Ectodermal cell (in vitro differentiated cells): ENCODE results near the gene ADAMTS6.

Experiments
- H3K27ac ChIP-seq: 2 replicates; pipeline ENCODE4 v1.7.0; 2013; ENCODE audit warnings: mild to moderate bottlenecking, low read depth, low read length; ENCODE audit not compliant: insufficient read depth, poor library complexity, severe bottlenecking
- H3K27me3 ChIP-seq: 2 replicates; pipeline ENCODE4 v1.7.0; 2013; ENCODE audit warnings: mild to moderate bottlenecking, low read length; ENCODE audit not compliant: insufficient read depth, control insufficient read depth, poor library complexity, severe bottlenecking
- H3K36me3 ChIP-seq: one replicate; pipeline ENCODE4 v1.7.0; 2013; ENCODE audit warnings: low read length; ENCODE audit not compliant: control insufficient read depth, insufficient read depth
- H3K4me1 ChIP-seq: one replicate; pipeline ENCODE4 v1.7.0; 2013; ENCODE audit warnings: low read length; ENCODE audit not compliant: control insufficient read depth, insufficient read depth
- H3K4me3 ChIP-seq: 2 replicates; pipeline ENCODE4 v1.7.0; 2013; ENCODE audit warnings: low read depth, low read length, control low read depth; ENCODE audit not compliant: insufficient read depth
- H3K9me3 ChIP-seq: 2 replicates; pipeline ENCODE4 v1.7.0; 2013; ENCODE audit warnings: mild to moderate bottlenecking, low read length, moderate library complexity; ENCODE audit not compliant: control insufficient read depth
- WGBS, 2 experiments: methylation state at CpG; one replicate each; pipeline ENCODE4 v1.1.7; 2013; ENCODE audit warnings: missing lambda C conversion rate in 2 of 2; 5-methylcytosine and 5-hydroxymethylcytosine counted together

Gene ADAMTS6

DNA sequence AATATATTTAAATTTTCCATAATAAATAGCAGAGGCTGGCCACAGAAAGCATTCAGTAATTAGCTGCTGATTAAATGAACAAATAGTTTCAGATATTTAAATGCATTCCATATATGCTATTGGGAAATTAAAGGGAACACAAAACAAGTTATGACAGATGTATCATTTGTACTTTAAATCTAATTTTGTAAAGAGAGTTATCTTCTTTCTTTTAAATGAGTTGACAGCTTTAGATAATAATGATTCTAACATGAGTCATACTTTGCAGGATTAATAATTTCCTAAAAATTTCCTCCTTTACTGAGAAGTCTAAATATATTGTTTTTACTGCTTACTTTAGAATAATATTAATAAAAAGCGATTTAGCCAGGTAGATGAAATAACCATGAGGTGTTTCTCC lies 320.1 kb downstream of the ADAMTS6 start:
- no peaks in the 10 kb centered on the region for H3K9me3 ChIP-seq
- WGBS, 2 experiments = 100% methylated on average over 1 of the region's 1 CpG; no CpG with 5 or more reads in 1 of the 2 experiments

DNA sequence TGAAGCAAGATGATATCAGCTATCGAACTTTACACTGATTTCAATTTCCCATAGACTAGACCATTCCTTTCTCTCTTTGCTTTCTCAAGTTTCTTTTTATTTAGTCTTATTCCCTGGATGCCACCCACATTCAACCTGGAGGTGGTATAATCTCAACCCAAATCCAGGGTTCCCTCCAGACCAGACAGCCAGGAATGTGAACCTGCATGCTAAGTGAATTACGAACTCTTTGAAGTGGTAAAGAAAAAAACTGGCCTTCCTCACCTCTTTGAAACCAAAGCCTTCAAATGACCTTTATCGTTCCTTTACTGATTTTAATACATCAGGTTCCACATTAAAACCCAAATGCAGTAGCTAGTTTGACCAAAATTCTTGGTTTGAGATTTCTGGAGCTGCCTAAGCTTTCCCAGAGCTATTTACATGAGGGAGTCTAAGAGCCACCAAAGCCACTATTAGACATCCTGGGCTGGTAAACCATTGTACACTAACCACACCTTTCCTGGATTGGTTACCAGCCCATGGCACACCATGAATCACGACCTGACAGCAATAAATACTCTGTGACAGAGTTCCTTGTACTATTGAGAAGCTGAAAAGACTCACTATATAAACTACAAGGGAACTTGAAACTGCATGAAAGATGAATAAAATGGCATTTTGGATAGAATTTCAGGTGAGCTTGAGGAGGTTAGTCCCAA lies 323.7 kb downstream of the ADAMTS6 start:
- no peak overlapping the region for H3K27ac ChIP-seq
- H3K4me3 ChIP-seq = no peak overlapping the region
- WGBS, 2 experiments = 90 to 91% methylated on average over 4 of the region's 4 CpGs
- H3K9me3 ChIP-seq = no peaks in the 10 kb centered on the region
- H3K27me3 ChIP-seq = no peaks in the 10 kb centered on the region
- no peaks in the 10 kb centered on the region for H3K36me3 ChIP-seq
- no peaks in the 10 kb centered on the region for H3K4me1 ChIP-seq

More for the DNA sequence above, 320.1 kb downstream of the ADAMTS6 start:
- no peaks in the 10 kb centered on the region for H3K4me1 ChIP-seq
- no peak overlapping the region for H3K4me3 ChIP-seq
- no peaks in the 10 kb centered on the region for H3K27me3 ChIP-seq
- no peaks in the 10 kb centered on the region for H3K36me3 ChIP-seq
- no peak overlapping the region for H3K27ac ChIP-seq

DNA sequence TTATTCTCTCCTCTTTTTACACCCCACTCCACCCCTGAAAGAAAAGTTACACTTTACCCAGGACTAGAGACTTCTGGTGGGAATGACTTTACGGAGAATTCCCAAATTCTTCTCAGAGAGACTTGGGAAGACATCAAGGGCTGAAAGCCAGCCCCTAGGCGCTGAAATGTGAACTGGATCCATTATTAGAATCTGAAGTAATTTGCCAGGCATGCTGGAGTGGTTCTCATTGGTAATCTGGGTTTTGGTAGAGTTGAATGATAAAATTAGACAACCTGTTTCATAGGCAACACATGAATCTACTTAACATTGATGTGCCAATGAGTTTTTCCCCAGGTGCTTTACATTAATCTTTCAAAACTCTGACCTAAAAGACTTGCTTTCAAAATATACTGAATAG lies 324.8 kb downstream of the ADAMTS6 start:
- H3K4me3 ChIP-seq = no peak overlapping the region
- 92 to 96% methylated on average over 2 of the region's 2 CpGs for WGBS, 2 experiments
- H3K4me1 ChIP-seq = no peaks in the 10 kb centered on the region
- no peak overlapping the region for H3K27ac ChIP-seq
- no peaks in the 10 kb centered on the region for H3K36me3 ChIP-seq
- H3K27me3 ChIP-seq = no peaks in the 10 kb centered on the region
- no peaks in the 10 kb centered on the region for H3K9me3 ChIP-seq

DNA sequence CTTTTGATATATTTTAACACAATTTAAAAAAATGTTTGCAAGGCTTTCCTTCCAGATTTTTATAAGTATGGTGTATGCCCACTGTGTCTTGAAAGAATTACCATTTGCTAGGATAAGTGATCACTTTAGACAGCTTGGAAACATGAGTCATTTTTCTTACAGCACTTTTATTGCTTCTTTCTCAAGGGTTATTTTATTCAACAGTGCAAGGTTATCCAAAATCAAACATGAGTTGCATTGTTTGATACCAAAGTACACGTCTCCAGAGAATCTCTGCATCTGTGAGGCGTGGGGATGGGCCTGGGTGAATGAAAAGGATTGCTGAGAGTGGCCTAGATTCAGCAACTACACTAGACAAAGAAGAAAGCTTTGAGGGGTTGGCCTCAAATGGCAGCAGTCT lies 329.6 kb downstream of the ADAMTS6 start:
- Histone ChIP-seq H3K4me3 (no peak overlapping the region), H3K27ac (no peak overlapping the region), H3K4me1 (no peaks in the 10 kb centered on the region), H3K36me3 (no peaks in the 10 kb centered on the region), H3K9me3 (no peaks in the 10 kb centered on the region), H3K27me3 (no peaks in the 10 kb centered on the region)
- 94 to 98% methylated on average over 2 of the region's 2 CpGs for WGBS, 2 experiments

DNA sequence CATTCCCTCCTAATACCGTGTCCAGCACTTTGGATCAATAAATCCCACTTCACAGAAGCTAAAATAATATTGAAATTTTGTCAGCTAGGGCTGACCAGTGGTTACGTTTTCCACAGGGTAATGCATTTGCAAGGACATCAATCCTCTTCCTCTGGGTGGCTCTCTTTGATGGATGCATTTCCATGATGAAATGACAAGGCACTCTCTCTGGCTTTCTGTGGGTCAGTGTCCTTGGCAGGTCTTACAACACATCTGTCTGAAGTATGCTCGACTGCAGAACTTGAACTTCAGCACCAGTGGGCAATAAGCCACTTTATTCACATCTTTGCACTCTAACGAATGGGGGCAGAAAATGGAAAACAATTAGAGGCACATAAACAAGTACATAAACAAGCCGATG lies 330.1 kb downstream of the ADAMTS6 start:
- H3K4me1 ChIP-seq = no peaks in the 10 kb centered on the region
- no peaks in the 10 kb centered on the region for H3K9me3 ChIP-seq
- H3K36me3 ChIP-seq = no peaks in the 10 kb centered on the region
- H3K4me3 ChIP-seq = no peak overlapping the region
- 78 to 85% methylated on average over 5 of the region's 5 CpGs for WGBS, 2 experiments
- no peaks in the 10 kb centered on the region for H3K27me3 ChIP-seq
- no peak overlapping the region for H3K27ac ChIP-seq

DNA sequence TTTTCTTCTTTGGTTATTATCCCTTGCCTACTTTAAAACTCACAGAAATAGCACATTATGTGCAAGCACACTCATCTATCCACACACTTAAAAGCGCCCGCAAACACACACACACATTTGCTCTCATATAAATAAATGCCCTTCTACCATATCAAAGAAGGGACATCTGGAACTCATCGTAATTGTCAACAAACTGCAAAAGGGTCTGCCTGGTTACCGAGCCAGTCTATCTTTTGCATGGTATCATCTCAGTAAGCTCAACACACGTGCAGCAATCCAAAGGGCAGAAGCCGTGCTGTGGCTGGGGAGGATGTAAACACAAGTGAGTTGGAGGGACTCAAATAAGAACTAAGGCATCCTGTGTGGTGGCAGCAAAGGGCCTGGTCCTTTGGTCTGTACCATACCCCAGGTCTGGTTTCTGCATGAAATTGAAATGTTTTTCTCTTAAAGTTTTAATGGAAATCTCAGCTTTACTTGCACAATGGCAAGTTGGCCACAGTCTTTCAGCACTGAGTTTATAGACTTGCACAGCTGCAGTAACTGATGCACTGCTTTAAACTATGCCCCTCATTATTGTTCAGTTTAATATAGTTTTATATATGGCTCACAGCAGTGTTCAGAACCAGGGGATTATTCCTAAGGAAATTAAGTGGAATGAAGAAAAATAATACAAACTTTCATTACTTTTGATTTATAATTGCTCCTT lies 331.0 kb downstream of the ADAMTS6 start:
- H3K27ac ChIP-seq = no peak overlapping the region
- H3K4me3 ChIP-seq = no peak overlapping the region
- H3K9me3 ChIP-seq = no peaks in the 10 kb centered on the region
- WGBS, 2 experiments = 94 to 96% methylated on average over 6 of the region's 6 CpGs
- H3K36me3 ChIP-seq = no peaks in the 10 kb centered on the region
- H3K27me3 ChIP-seq = no peaks in the 10 kb centered on the region
- no peaks in the 10 kb centered on the region for H3K4me1 ChIP-seq

DNA sequence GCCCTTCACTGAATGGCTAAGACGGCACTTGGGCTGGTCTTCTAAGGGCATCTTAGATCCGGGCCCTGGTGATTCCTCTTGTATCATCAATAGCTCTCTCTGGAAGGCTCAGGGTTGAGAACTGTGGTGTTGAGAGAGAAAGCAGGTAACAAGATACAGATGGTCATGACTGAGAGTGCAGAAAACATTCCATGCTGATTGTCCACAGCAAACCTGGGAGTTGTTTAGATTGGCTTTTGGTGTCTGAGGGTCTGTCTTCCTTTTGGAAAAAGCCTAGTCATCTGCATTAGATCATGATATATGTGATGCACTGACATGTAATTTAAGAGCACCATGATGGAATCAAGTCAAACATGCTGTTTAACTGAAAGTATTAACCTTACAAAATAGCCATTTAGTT lies 331.9 kb downstream of the ADAMTS6 start:
- no peak overlapping the region for H3K4me3 ChIP-seq
- no peaks in the 10 kb centered on the region for H3K36me3 ChIP-seq
- no peaks in the 10 kb centered on the region for H3K9me3 ChIP-seq
- no peaks in the 10 kb centered on the region for H3K27me3 ChIP-seq
- no peaks in the 10 kb centered on the region for H3K4me1 ChIP-seq
- whole genome bisulfite sequencing, 2 experiments = 93 to 96% methylated on average over 2 of the region's 2 CpGs
- H3K27ac ChIP-seq = no peak overlapping the region

DNA sequence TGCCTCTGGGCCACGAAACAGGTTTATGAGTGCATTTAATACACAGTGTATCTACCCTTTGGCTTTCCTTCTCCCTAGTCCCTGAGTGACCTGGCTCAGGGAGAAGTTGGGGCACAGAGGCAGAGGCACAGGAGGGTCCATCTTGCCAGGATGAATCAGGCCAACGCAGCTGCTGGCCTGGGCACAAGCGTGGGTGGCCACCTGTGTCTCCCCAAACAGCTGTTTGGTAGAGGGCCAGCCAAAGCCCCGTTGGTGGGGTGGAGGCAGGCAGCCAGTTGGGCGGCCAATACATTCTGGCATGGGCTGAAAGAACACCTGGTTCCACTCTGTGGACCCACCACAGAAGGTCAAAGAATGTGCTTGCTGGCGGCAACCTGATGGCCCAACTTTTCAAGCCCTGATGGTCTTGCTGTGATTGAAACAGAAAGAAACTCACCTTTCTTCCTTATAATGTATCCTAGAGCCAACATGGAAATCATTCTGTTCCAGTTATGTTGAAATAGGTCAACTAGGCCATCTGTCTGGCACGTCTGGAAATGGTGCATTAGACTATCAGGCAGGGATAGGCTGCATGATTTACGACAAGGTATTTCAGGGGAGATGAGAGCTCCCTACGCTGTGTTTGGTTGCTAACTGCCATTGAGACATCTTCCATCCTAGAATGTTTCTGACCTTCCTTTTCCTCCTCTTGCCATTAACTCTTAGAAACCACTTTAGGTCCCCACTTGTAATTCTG lies 337.4 kb downstream of the ADAMTS6 start:
- no peaks in the 10 kb centered on the region for H3K27me3 ChIP-seq
- peaks cover 3% of the 10 kb centered on the region for H3K4me1 ChIP-seq
- no peak overlapping the region for H3K27ac ChIP-seq
- no peak overlapping the region for H3K4me3 ChIP-seq
- H3K36me3 ChIP-seq = no peaks in the 10 kb centered on the region
- 85 to 87% methylated on average over 9 of the region's 9 CpGs for WGBS, 2 experiments
- H3K9me3 ChIP-seq = no peaks in the 10 kb centered on the region

DNA sequence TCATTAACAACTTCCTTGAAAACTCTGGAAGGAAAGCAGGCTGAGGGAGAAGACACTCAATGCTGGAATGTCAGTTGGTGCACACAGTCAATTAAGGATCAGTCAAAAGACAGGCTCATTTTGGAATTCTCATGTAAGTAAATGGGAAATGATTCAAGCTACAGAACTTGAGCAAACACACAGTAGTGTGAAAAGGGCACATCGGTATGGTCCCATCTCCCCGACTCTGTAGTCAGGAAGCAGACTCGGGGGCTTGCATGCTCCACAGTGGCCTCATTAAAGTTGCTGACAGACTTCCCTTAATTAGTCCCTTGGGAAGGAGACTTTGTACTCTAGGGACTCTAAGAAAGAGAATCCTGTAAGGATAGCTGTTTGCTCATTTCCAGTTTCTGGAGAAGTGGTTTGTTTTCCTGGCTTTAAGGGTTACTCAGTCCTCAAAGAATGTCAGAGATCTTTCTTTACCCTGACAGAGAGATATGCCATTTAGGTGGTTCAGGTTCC lies 339.2 kb downstream of the ADAMTS6 start:
- Histone ChIP-seq H3K27ac (no peak overlapping the region), H3K4me3 (no peak overlapping the region), H3K27me3 (no peaks in the 10 kb centered on the region), H3K9me3 (no peaks in the 10 kb centered on the region), H3K4me1 (peaks cover 3% of the 10 kb centered on the region), H3K36me3 (no peaks in the 10 kb centered on the region)
- 6 to 8% methylated on average over 3 of the region's 3 CpGs for WGBS, 2 experiments

DNA sequence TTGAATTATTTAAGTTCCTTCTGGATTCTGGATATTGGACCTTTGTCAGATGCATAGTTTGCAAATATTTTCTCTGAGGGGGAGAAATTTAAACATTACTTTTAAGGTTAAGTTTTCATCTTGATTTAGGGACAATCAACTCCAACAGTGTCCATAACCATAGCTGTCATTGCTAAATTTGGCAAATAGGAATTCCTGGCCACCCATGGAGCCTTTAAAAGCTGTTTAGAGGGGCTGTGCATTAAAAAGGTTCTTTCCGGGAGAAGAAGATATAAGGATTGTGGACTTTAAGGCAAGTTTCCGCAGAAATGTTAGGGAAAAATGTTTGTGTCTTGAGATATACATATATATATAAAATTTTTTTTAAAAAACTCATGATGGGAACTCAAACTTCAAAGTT lies 339.7 kb downstream of the ADAMTS6 start:
- Histone ChIP-seq H3K27me3 (no peaks in the 10 kb centered on the region), H3K36me3 (no peaks in the 10 kb centered on the region), H3K27ac (no peak overlapping the region), H3K9me3 (no peaks in the 10 kb centered on the region), H3K4me1 (peaks cover 3% of the 10 kb centered on the region), H3K4me3 (no peak overlapping the region)
- WGBS, 2 experiments = 5 to 23% methylated on average over 1 of the region's 2 CpGs
